Osteocyte (in vitro differentiated cells): ENCODE results near the gene IFI27. TPM values are rescaled to one million over a fixed set of nuclear protein-coding genes. Genes with fewer than 3 reads are reported as not detected.

Experiments
- DNase-seq: peaks from one replicate; pipeline ENCODE4 v3.0.0; 2021; ENCODE audit warnings: mixed read lengths; ENCODE audit not compliant: unreplicated experiment; ENCODE audit errors: extremely low spot score
- H3K27ac Mint-ChIP-seq: one replicate; pipeline ENCODE4 v1.8.0; 2021; ENCODE audit warnings: mild to moderate bottlenecking, mixed read lengths; ENCODE audit not compliant: unreplicated experiment
- H3K27me3 Mint-ChIP-seq: one replicate; pipeline ENCODE4 v1.8.0; 2021; ENCODE audit warnings: mixed read lengths; ENCODE audit not compliant: unreplicated experiment
- H3K36me3 Mint-ChIP-seq: one replicate; pipeline ENCODE4 v1.8.0; 2021; ENCODE audit warnings: mixed read lengths; ENCODE audit not compliant: unreplicated experiment
- H3K4me1 Mint-ChIP-seq: one replicate; pipeline ENCODE4 v1.8.0; 2021; ENCODE audit warnings: mixed read lengths; ENCODE audit not compliant: unreplicated experiment
- H3K4me3 Mint-ChIP-seq: one replicate; pipeline ENCODE4 v1.8.0; 2021; ENCODE audit warnings: mild to moderate bottlenecking, moderate library complexity, mixed read lengths; ENCODE audit not compliant: unreplicated experiment
- H3K9me3 Mint-ChIP-seq: one replicate; pipeline ENCODE4 v1.8.0; 2021; ENCODE audit warnings: mixed read lengths; ENCODE audit not compliant: unreplicated experiment
- total RNA-seq: library from RNA; stranded (reverse); gene quantifications from 2 replicates; pipeline ENCODE4 v1.2.1, GENCODE V29; 2021
- TF ChIP-seq, protein P1 (sequence below): fragments of 200-600 bp; sonication (generic); IDR thresholded peaks from 2 replicates; pipeline ENCODE4 v1.5.0; 2021; ENCODE audit warnings: antibody characterized with exemption, mild to moderate bottlenecking, moderate library complexity

Gene IFI27
- total RNA-seq, 1 donor from 2014 or later: 2.6 TPM

DNA sequence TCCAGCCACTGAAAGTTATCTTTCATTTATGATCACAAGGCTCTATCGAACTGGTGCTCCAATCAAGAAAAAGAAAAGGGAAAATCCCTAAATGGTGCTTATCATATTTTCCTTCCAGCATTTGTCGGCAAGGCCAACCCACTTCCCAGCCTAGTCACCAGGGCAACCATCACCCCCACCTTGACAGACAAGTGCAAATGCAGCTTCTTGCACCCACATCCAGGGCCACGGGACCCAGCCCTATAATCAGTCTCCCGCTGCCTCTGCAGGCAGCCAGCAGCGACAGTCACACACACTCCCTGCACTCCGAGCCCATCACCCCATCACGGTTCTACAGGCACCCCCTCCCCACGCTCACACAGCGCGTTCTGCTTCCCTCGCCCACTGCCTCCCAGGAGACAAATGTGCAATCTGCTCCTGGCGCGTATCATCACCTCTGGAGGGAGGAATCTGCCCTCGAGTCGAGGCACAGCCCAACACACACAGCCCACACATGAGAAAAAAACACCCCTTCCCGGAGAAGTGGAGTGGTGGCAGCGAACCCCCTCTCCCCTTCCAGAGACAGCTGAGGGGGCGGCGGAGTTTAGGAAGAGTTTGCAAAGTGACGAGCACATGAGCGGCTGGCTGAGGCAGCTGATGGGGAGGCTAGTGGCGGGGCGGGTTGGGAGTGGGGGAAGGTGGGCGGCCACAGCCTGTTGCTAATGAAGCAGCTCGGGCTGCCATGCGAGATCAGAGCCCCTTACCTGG is 54.3 kb downstream of the IFI27 start:
- H3K27ac Mint-ChIP-seq: no peak overlapping the region
- TF ChIP-seq, protein P1, sequence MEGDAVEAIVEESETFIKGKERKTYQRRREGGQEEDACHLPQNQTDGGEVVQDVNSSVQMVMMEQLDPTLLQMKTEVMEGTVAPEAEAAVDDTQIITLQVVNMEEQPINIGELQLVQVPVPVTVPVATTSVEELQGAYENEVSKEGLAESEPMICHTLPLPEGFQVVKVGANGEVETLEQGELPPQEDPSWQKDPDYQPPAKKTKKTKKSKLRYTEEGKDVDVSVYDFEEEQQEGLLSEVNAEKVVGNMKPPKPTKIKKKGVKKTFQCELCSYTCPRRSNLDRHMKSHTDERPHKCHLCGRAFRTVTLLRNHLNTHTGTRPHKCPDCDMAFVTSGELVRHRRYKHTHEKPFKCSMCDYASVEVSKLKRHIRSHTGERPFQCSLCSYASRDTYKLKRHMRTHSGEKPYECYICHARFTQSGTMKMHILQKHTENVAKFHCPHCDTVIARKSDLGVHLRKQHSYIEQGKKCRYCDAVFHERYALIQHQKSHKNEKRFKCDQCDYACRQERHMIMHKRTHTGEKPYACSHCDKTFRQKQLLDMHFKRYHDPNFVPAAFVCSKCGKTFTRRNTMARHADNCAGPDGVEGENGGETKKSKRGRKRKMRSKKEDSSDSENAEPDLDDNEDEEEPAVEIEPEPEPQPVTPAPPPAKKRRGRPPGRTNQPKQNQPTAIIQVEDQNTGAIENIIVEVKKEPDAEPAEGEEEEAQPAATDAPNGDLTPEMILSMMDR: no peak
- H3K9me3 Mint-ChIP-seq: no peaks in the 10 kb centered on the region
- DNase-seq: no peak
- peaks cover 42% of the 10 kb centered on the region for H3K27me3 Mint-ChIP-seq
- no peaks in the 10 kb centered on the region for H3K4me1 Mint-ChIP-seq
- H3K4me3 Mint-ChIP-seq: no peak overlapping the region
- no peaks in the 10 kb centered on the region for H3K36me3 Mint-ChIP-seq

DNA sequence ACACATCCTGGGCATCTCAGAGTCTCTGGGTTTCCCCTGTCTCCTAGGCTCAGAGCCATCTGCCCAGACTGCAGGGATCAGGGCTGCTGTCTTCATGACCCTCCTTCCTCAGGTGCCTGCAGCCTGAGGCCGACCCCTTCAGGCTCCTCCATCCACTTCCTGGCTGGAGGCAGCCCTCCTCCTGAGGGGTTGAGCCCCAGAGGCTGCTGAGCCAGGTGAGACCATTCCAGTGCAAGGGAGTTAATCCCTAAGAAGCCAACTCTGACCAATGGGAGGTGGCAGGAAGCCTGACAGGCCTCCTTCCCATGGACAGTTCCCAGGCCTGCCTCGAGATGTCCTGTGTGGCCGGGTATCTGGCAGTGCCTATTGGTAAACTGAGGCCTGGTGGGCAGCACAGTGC is 55.2 kb downstream of the IFI27 start:
- no peaks in the 10 kb centered on the region for H3K9me3 Mint-ChIP-seq
- H3K27me3 Mint-ChIP-seq: peaks cover 36% of the 10 kb centered on the region
- no peak overlapping the region for H3K27ac Mint-ChIP-seq
- no peak overlapping the region for H3K4me3 Mint-ChIP-seq
- no peaks in the 10 kb centered on the region for H3K36me3 Mint-ChIP-seq
- DNase-seq: no peak
- H3K4me1 Mint-ChIP-seq: no peaks in the 10 kb centered on the region
- TF ChIP-seq, protein P1: no peak

Other genes starting within 250 kb of the IFI27 start
- not detected in 2 replicates for gene FAM181A, start 183.4 kb upstream of the IFI27 start, total RNA-seq
- 0.34 and 0.38 TPM in 2 replicates for gene ASB2, start 134.2 kb upstream of the IFI27 start, total RNA-seq
- not detected in 2 replicates for gene CCDC197, start 113.4 kb upstream of the IFI27 start, total RNA-seq
- 1.3 TPM in 2 replicates for gene OTUB2, start 84.4 kb upstream of the IFI27 start, total RNA-seq
- 167 and 170 TPM in 2 replicates for gene DDX24, start 29.5 kb upstream of the IFI27 start, total RNA-seq
- 25.8 and 30.0 TPM in 2 replicates for gene IFI27L1, start 29.4 kb upstream of the IFI27 start, total RNA-seq
- 42.5 and 44.7 TPM in 2 replicates for gene IFI27L2, start 18.9 kb downstream of the IFI27 start, total RNA-seq
- not detected in 2 replicates for gene PPP4R4, start 63.6 kb downstream of the IFI27 start, total RNA-seq
- gene SERPINA10, start 182.5 kb downstream of the IFI27 start, total RNA-seq: not detected in 2 replicates
- gene SERPINA6, start 212.6 kb downstream of the IFI27 start, total RNA-seq: not detected in 2 replicates